Naive thymus-derived CD4-positive, alpha-beta T cell (primary cell): ENCODE data around the gene TMEM272. TPM values are rescaled to one million over a fixed set of nuclear protein-coding genes. Genes with fewer than 3 reads are reported as not detected.

ENCODE experiments used
- ATAC-seq: fragments of 150-1000 bp; cut with Tn5 transposase; 2 replicates; pipeline ENCODE4 v1.10.0; 2021; ENCODE audit warnings: mild to moderate bottlenecking, moderate library complexity
- CTCF ChIA-PET: fragments of 350-600 bp; sonication (Branson Sonifier 250); formaldehyde crosslinking; loops from one replicate; lab custom pipeline; 2021; ENCODE audit warnings: antibody characterized with exemption; lab: Charles Lee
- POLR2A ChIA-PET: fragments of 350-600 bp; sonication (Branson Sonifier 250); formaldehyde crosslinking; loops from one replicate; lab custom pipeline; 2021; ENCODE audit warnings: antibody characterized with exemption, inconsistent platforms; lab: Charles Lee
- DNase-seq, 9 donors: peaks; one replicate each; pipeline versions ENCODE4 v3.0.0 to v3.0.0-alpha.2; 2020 to 2022; ENCODE audit warnings: mixed read lengths in 1 of 9
- H3K27ac ChIP-seq: one replicate; pipeline ENCODE4 v1.7.0; 2013; ENCODE audit warnings: mild to moderate bottlenecking, low read depth, low read length, moderate library complexity
- H3K27me3 ChIP-seq, 2 donors: one replicate each; pipeline ENCODE4 v1.7.0; 2013; ENCODE audit warnings: low read length in 2 of 2, mild to moderate bottlenecking in 2 of 2, moderate library complexity in 2 of 2; ENCODE audit not compliant: control insufficient read depth in 2 of 2, insufficient read depth in 2 of 2
- H3K36me3 ChIP-seq, 3 experiments: 1 replicate in 2 of 3; 2 replicates in 1 of 3; pipeline ENCODE4 v1.7.0; 2013; ENCODE audit warnings: low read length in 3 of 3, mild to moderate bottlenecking in 3 of 3, moderate library complexity in 1 of 3; ENCODE audit not compliant: insufficient read depth in 3 of 3, control insufficient read depth in 2 of 3
- H3K4me1 ChIP-seq, 2 donors: one replicate each; pipeline ENCODE4 v1.7.0; 2013; ENCODE audit warnings: low read length in 2 of 2, mild to moderate bottlenecking in 2 of 2, moderate library complexity in 1 of 2; ENCODE audit not compliant: control insufficient read depth in 2 of 2, insufficient read depth in 2 of 2
- H3K4me3 ChIP-seq: 2 replicates; pipeline ENCODE4 v1.7.0; 2013; ENCODE audit warnings: mild to moderate bottlenecking, low read length
- H3K9me3 ChIP-seq, 3 experiments: 1 replicate in 2 of 3; 2 replicates in 1 of 3; pipeline ENCODE4 v1.7.0; 2013; ENCODE audit warnings: low read length in 3 of 3; ENCODE audit not compliant: control insufficient read depth in 2 of 3
- H3K27ac Mint-ChIP-seq, 9 donors: one replicate each; pipeline ENCODE4 v1.8.0; 2020 to 2022; ENCODE audit warnings: mixed read lengths in 9 of 9, mild to moderate bottlenecking in 8 of 9, moderate library complexity in 5 of 9, inconsistent platforms in 2 of 9
- H3K27me3 Mint-ChIP-seq, 5 donors: one replicate each; pipeline ENCODE4 v1.8.0; 2021 to 2022; ENCODE audit warnings: mixed read lengths in 5 of 5, mild to moderate bottlenecking in 1 of 5
- H3K36me3 Mint-ChIP-seq, 5 donors: one replicate each; pipeline ENCODE4 v1.8.0; 2020 to 2022; ENCODE audit warnings: mixed read lengths in 5 of 5, mild to moderate bottlenecking in 3 of 5, inconsistent platforms in 1 of 5
- H3K4me1 Mint-ChIP-seq, 7 donors: one replicate each; pipeline ENCODE4 v1.8.0; 2020 to 2022; ENCODE audit warnings: mixed read lengths in 7 of 7, mild to moderate bottlenecking in 3 of 7, inconsistent platforms in 1 of 7
- H3K4me3 Mint-ChIP-seq, 10 donors: one replicate each; pipeline ENCODE4 v1.8.0; 2020 to 2022; ENCODE audit warnings: mild to moderate bottlenecking in 10 of 10, mixed read lengths in 10 of 10, moderate library complexity in 6 of 10, inconsistent platforms in 2 of 10
- H3K9me3 Mint-ChIP-seq, 11 donors: one replicate each; pipeline ENCODE4 v1.8.0; 2020 to 2022; ENCODE audit warnings: mixed read lengths in 11 of 11, mild to moderate bottlenecking in 4 of 11, inconsistent platforms in 1 of 11, moderate library complexity in 1 of 11
- intact Hi-C, 2 donors: fragments of 100-400 bp; cut with micrococcal nuclease; formaldehyde crosslinking; loops; one replicate each; pipeline ENCODE4 v1.15.1; 2023
- polyA plus RNA-seq, 2 donors: library from polyadenylated mRNA; unstranded; fragments of 300-500 nt; fragmentation: Illumina TruSeq; gene quantifications; one replicate each; pipeline ENCODE4 v1.2.3, GENCODE V29; 2021
- total RNA-seq, 6 experiments: library from RNA in 5 of 6; stranded (reverse) in 5 of 6; gene quantifications; 1 replicate in 5 of 6; 2 replicates in 1 of 6; pipeline ENCODE4 v1.2.3 and lab custom pipeline; 2021 to 2026

TMEM272 gene
- total and polyA plus RNA-seq, 7 experiments from 2014 or later, result 0.19 to 23.3 (median 3.5) TPM

GRCh38 chr13:51818276-51818675 is 26.7 kb downstream of the TMEM272 start:
- CTCF ChIA-PET, result interaction anchor here (0.7 to 6.7 kb wide), 2 partner anchors 15 to 107 kb away, joined by 3 to 73 read pairs; no protein-coding TSS in a partner anchor
- ATAC-seq, result no peak

GRCh38 chr13:51817717-51818116 is 27.3 kb downstream of the TMEM272 start:
- ATAC-seq (no peak), DNase-seq (no peak)
- Mint-ChIP-seq H3K27me3 (peaks cover 0 to 1% (median 0%) of the 10 kb centered on the region in 5 donors), H3K4me3 (peak overlapping the region in 9 of 10 donors; percentile 46 to 100 (median 97)), H3K4me1 (peaks cover 60 to 94% (median 85%) of the 10 kb centered on the region in 7 donors), H3K36me3 (peaks cover 0 to 26% (median 9%) of the 10 kb centered on the region in 5 donors), H3K27ac (peak overlapping the region in 8 of 9 donors; percentile 91 to 99 (median 95)), H3K9me3 (no peaks in the 10 kb centered on the region)
- Histone ChIP-seq H3K27ac (peak overlapping the region; percentile 85), H3K4me1 (peaks cover 48 to 82% of the 10 kb centered on the region in 2 donors), H3K27me3 (no peaks in the 10 kb centered on the region), H3K9me3 (no peaks in the 10 kb centered on the region), H3K4me3 (no peak overlapping the region), H3K36me3 (peaks cover 0 to 23% (median 11%) of the 10 kb centered on the region in 3 experiments)
- CTCF ChIA-PET, result interaction anchor here (0.7 to 6.7 kb wide), 2 partner anchors 15 to 108 kb away, joined by 3 to 73 read pairs; no protein-coding TSS in a partner anchor
- POLR2A ChIA-PET, result interaction anchor here (0.6 to 3.2 kb wide), 5 partner anchors 11 to 1693 kb away, joined by 3 to 40 read pairs (median 4); no protein-coding TSS in a partner anchor
- intact Hi-C loops, result loop anchor here in 1 of 2 donors (5.0 kb wide), 1 partner anchor 195 kb away; the partner anchor contains the start of genes ALG11 and ATP7B

More at GRCh38 chr13:51818276-51818675, 26.7 kb downstream of the TMEM272 start:
- intact Hi-C loops, result loop anchor here in 1 of 2 donors (5.0 kb wide), 1 partner anchor 194 kb away; the partner anchor contains the start of genes ALG11 and ATP7B
- DNase-seq, result no peak
- H3K27me3 ChIP-seq, result no peaks in the 10 kb centered on the region
- Mint-ChIP-seq H3K4me3 (peak overlapping the region in 9 of 10 donors; percentile 85 to 100 (median 97)), H3K27me3 (peaks cover 0 to 1% (median 0%) of the 10 kb centered on the region in 5 donors), H3K36me3 (peaks cover 0 to 26% (median 6%) of the 10 kb centered on the region in 5 donors), H3K27ac (peak overlapping the region in 8 of 9 donors; percentile 91 to 99 (median 95)), H3K9me3 (no peaks in the 10 kb centered on the region), H3K4me1 (peaks cover 58 to 90% (median 79%) of the 10 kb centered on the region in 7 donors)
- peaks cover 53 to 79% of the 10 kb centered on the region in 2 donors for H3K4me1 ChIP-seq
- POLR2A ChIA-PET, result interaction anchor here (0.6 to 12.1 kb wide), 6 partner anchors 8 to 1694 kb away, joined by 3 to 324 read pairs (median 6); no protein-coding TSS in a partner anchor
- peak overlapping the region; percentile 85 for H3K27ac ChIP-seq
- no peak overlapping the region for H3K4me3 ChIP-seq
- peaks cover 0 to 17% (median 5%) of the 10 kb centered on the region in 3 experiments for H3K36me3 ChIP-seq
- no peaks in the 10 kb centered on the region for H3K9me3 ChIP-seq

GRCh38 chr13:51816604-51817249 is 28.2 kb downstream of the TMEM272 start:
- Mint-ChIP-seq H3K9me3 (no peaks in the 10 kb centered on the region), H3K27ac (peak overlapping the region in 8 of 9 donors; percentile 87 to 99 (median 95)), H3K27me3 (no peaks in the 10 kb centered on the region), H3K4me1 (peaks cover 58 to 100% (median 95%) of the 10 kb centered on the region in 7 donors), H3K36me3 (peaks cover 0 to 31% (median 11%) of the 10 kb centered on the region in 5 donors), H3K4me3 (peak overlapping the region in 8 of 10 donors; percentile 32 to 100 (median 68))
- Histone ChIP-seq H3K27me3 (no peaks in the 10 kb centered on the region), H3K36me3 (peaks cover 0 to 33% (median 12%) of the 10 kb centered on the region in 3 experiments), H3K4me3 (no peak overlapping the region), H3K4me1 (peaks cover 38 to 87% of the 10 kb centered on the region in 2 donors), H3K9me3 (no peaks in the 10 kb centered on the region), H3K27ac (peak overlapping the region; percentile 85)
- CTCF ChIA-PET, result interaction anchor here (1.2 to 5.0 kb wide), 8 partner anchors 11 to 311 kb away, joined by 3 to 192 read pairs (median 15); partner anchors contain the start of gene TMEM272
- intact Hi-C loops, result loop anchor here in 1 of 2 donors (5.0 kb wide), 1 partner anchor 196 kb away; the partner anchor contains the start of genes ALG11 and ATP7B
- POLR2A ChIA-PET, result interaction anchor here (1.8 to 13.1 kb wide), 5 partner anchors 8 to 364 kb away, joined by 6 to 324 read pairs (median 25); partner anchors contain the start of gene INTS6
- no peak for DNase-seq
- no peak for ATAC-seq

GRCh38 chr13:51815848-51816247 is 29.1 kb downstream of the TMEM272 start:
- Histone ChIP-seq H3K9me3 (no peaks in the 10 kb centered on the region), H3K4me3 (peak overlapping the region; percentile 3), H3K27ac (peak overlapping the region; percentile 85), H3K4me1 (peaks cover 29 to 83% of the 10 kb centered on the region in 2 donors), H3K27me3 (no peaks in the 10 kb centered on the region), H3K36me3 (peaks cover 0 to 41% (median 12%) of the 10 kb centered on the region in 3 experiments)
- ChIA-PET POLR2A (interaction anchor here (0.6 to 13.1 kb wide), 8 partner anchors 9 to 379 kb away, joined by 3 to 324 read pairs (median 10); partner anchors contain the start of gene INTS6), CTCF (interaction anchor here (0.6 to 5.0 kb wide), 14 partner anchors 8 to 386 kb away, joined by 3 to 192 read pairs (median 6); partner anchors contain the start of gene TMEM272)
- Mint-ChIP-seq H3K27me3 (no peaks in the 10 kb centered on the region), H3K4me3 (peak overlapping the region in 7 of 10 donors; percentile 67 to 100 (median 81)), H3K27ac (peak overlapping the region in 8 of 9 donors; percentile 91 to 99 (median 95)), H3K36me3 (peaks cover 0 to 31% (median 15%) of the 10 kb centered on the region in 5 donors), H3K4me1 (peaks cover 50 to 96% (median 94%) of the 10 kb centered on the region in 7 donors), H3K9me3 (no peaks in the 10 kb centered on the region)
- no peak for DNase-seq
- intact Hi-C loops, result loop anchor here (1.0 to 5.0 kb wide), 8 partner anchors 9 to 311 kb away; partner anchors contain the start of genes ALG11 (in 1 of the 2), ATP7B (in 1 of the 2) and DHRS12 (in 1 of the 2)
- ATAC-seq, result no peak

- no peaks in the 10 kb centered on the region for H3K27me3 ChIP-seq
- Mint-ChIP-seq H3K4me3 (peak overlapping the region; percentile 44 to 100 (median 74)), H3K27me3 (no peaks in the 10 kb centered on the region), H3K4me1 (peaks cover 42 to 90% (median 86%) of the 10 kb centered on the region in 7 donors), H3K27ac (peak overlapping the region; percentile 61 to 99 (median 95)), H3K9me3 (no peaks in the 10 kb centered on the region), H3K36me3 (peaks cover 0 to 29% (median 15%) of the 10 kb centered on the region in 5 donors)
- H3K36me3 ChIP-seq, result peaks cover 0 to 43% (median 12%) of the 10 kb centered on the region in 3 experiments
- peak overlapping the region; percentile 3 for H3K4me3 ChIP-seq
- DNase-seq (peak; percentile 40 to 81 (median 70)), ATAC-seq (peak; percentile 84)
- ChIA-PET CTCF (interaction anchor here (0.6 to 5.0 kb wide), 20 partner anchors 9 to 394 kb away, joined by 3 to 192 read pairs (median 6); partner anchors contain the start of gene TMEM272), POLR2A (interaction anchor here (0.6 to 13.1 kb wide), 8 partner anchors 9 to 379 kb away, joined by 3 to 324 read pairs (median 10); partner anchors contain the start of gene INTS6)
- H3K27ac ChIP-seq, result peak overlapping the region; percentile 85
- H3K4me1 ChIP-seq, result peaks cover 21 to 75% of the 10 kb centered on the region in 2 donors
- no peaks in the 10 kb centered on the region for H3K9me3 ChIP-seq
- intact Hi-C loops, result loop anchor here (1.0 to 5.0 kb wide), 8 partner anchors 10 to 312 kb away; partner anchors contain the start of genes ALG11 (in 1 of the 2), ATP7B (in 1 of the 2) and DHRS12 (in 1 of the 2)
Observed at GRCh38 chr13:51814825-51815650, 29.9 kb downstream of the TMEM272 start.
